Measurements from ENCODE around the gene HSF2.

DNA sequence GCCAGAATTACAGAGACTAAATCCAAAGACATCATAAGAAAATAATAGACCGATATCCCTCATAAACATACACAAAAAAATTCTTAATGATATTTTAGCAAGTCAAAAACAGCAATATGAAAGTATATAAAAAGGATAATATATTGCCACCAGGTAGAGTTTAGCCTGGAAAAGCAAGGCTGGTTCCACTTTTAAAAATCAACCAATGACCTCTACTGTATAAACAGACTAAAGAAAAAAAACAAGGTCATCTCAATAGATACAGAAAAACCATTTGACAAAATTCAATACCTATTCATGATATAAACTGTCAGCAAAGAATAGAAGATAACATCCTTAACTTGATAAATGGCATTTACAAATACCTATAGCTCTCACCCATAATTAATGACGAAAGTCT lies 62.4 kb downstream of the HSF2 start:
- TF ChIP-seq, protein P1, sequence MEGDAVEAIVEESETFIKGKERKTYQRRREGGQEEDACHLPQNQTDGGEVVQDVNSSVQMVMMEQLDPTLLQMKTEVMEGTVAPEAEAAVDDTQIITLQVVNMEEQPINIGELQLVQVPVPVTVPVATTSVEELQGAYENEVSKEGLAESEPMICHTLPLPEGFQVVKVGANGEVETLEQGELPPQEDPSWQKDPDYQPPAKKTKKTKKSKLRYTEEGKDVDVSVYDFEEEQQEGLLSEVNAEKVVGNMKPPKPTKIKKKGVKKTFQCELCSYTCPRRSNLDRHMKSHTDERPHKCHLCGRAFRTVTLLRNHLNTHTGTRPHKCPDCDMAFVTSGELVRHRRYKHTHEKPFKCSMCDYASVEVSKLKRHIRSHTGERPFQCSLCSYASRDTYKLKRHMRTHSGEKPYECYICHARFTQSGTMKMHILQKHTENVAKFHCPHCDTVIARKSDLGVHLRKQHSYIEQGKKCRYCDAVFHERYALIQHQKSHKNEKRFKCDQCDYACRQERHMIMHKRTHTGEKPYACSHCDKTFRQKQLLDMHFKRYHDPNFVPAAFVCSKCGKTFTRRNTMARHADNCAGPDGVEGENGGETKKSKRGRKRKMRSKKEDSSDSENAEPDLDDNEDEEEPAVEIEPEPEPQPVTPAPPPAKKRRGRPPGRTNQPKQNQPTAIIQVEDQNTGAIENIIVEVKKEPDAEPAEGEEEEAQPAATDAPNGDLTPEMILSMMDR (IDR thresholded peaks at IDR 0.05) = no peak
- no peak for TF ChIP-seq EZH2 (IDR thresholded peaks at IDR 0.05; ENCODE audit: borderline replicate concordance, insufficient read depth, low read depth, low read length, poor library complexity, severe bottlenecking)

Data from B cell (primary cell).